Cardiac fibroblast (primary cell): Measurements from ENCODE around the gene PES1.
"Not testable (repeated sequence)": the region's sequence is repeated elsewhere in the genome, so short reads cannot be mapped to it uniquely, and the experiment has no call there.

Experiments
- DNase-seq, 2 donors: peaks; one replicate each; pipeline versions ENCODE4 v3.0.0 to v3.0.0-alpha.2; 2010; ENCODE audit warnings: low read depth in 2 of 2
- H3K4me3 ChIP-seq, 2 donors: replicated peaks in 1 of 2; 1 replicate in 1 of 2; 2 replicates in 1 of 2; pipeline ENCODE4 v1.5.1; 2011; ENCODE audit warnings: low read depth in 2 of 2, low read length in 2 of 2, mild to moderate bottlenecking in 2 of 2, moderate library complexity in 1 of 2
- CTCF ChIP-seq: IDR thresholded peaks from one replicate; pipeline ENCODE4 v1.5.1; 2011; ENCODE audit warnings: low read depth, mild to moderate bottlenecking, low read length, inconsistent platforms

The PES1 gene

DNA sequence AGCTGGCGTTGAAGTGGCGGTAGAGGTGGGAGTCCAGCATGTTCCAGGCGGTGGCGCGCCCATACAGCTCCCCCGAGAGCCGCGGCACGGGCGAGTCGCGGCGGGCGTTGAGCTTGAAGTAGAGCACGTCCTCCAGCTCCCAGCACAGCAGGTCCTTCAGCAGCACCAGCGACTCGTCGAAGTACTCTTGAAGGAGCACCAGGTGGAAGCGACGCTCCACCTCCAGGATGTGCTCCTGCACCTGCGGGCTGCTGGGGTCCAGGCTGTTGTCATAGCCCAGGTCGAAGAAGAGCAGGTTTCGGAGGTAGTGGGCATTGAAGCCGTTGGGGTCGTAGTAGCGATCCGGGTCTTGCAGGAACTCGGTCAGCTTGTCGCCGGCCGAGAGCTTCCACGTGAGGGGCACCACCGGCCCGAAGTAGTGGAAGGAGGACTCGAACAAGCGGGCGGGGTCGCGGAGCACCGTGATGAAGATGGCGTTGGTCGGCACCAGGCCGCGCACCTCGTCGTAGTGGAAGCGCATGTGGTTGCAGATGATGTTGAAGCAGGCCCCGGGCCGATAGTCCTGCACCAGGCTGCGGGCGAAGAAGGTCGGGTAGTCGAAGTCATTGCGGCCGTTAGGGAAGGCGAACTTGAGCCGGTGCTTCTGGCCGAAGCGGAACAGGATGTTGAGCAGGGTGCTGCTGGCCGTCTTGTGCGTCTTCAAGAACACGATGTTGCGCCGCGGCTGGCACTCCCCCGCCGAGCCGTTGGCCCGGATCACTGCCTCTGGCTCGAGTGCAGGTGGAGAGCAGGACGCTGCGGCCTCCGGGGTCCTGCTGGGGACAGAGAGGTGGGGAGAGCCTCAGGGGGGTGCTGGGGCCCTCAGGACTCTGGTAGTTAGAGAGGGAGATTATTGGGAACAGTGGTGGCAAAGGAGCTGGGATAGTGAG lies 36.2 kb downstream of the PES1 start:
- no peak for TF ChIP-seq CTCF
- H3K4me3 ChIP-seq = no peak overlapping the region
- no peak for DNase-seq

DNA sequence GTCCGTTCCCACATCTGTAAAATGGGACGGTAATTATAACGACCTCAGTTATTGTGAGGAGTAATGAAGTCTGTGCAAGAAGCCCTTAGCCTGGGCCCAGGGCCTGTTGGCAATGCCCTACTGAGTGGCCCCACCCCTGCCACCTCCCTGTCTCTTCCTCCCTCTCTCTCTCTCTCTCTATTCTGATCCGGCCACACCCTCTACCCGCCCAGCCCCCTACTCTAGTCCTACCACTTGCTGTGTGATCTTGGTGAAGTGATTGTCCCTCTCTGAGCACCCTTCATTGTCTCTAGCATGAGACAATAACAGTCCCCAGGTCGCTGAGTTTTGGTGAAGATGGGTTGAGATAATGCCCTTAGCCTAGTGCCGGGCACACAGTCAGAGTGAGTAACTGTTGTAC lies 37.7 kb downstream of the PES1 start:
- H3K4me3 ChIP-seq = no peak overlapping the region
- no peak for TF ChIP-seq CTCF
- no peak for DNase-seq

- DNase-seq = no peak
- TF ChIP-seq CTCF = no peak
These were observed 39.0 kb downstream of the PES1 start for GRCh38 chr22:30552719-30553118.

DNA sequence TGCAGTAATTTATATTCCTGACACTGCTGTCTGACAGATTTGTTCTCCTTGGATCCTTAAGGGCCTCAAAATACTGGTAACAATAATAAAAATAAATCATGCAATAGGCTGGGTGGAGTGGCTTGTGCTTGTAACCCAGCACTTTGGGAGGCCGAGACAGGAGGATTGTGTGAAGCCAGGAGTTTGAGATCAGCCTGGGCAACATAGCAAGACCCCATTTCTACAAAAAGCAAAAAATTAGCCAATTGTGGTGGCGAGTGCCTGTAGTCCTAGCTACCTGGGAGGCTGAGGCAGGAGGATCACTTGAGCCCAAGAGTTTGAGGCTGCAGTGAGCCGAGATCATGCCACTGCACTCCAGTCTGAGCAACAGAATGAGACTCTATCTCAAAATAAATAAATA lies 39.9 kb downstream of the PES1 start:
- not testable (repeated sequence) for DNase-seq, H3K4me3 ChIP-seq

More at GRCh38 chr22:30552719-30553118, 39.0 kb downstream of the PES1 start:
- H3K4me3 ChIP-seq = no peak overlapping the region

DNA sequence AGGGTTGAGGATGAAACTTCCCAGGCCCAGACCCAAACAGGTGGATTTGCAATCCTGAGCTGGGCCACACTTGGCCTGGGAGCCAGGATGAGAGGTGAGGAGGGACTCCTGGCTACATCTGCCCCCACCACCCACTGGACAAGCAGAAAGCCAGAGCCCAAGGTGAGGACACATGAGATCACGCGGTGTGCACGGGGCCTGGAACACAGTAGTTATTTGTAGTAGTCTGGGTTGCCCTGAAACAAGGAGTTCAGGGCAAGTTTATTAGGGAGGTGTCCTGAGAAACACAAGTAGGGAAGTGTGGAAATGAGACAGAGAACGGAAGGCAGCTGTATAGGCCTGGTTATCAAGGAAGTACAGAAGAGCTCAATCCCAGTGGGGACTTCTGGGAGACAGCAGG lies 44.5 kb downstream of the PES1 start:
- no peak overlapping the region for H3K4me3 ChIP-seq
- no peak for TF ChIP-seq CTCF
- no peak for DNase-seq

GRCh38 chr22:30546616-30547015 lies 45.1 kb downstream of the PES1 start, which contains the start of gene SEC14L6:
SEC14L6 (minus strand) TSS chr22:30546741; CDS start chr22:30546682, 59 bp downstream.
- DNase-seq = no peak
- H3K4me3 ChIP-seq = no peak within 1 kb of the TSS
- TF ChIP-seq CTCF = no peak

DNA sequence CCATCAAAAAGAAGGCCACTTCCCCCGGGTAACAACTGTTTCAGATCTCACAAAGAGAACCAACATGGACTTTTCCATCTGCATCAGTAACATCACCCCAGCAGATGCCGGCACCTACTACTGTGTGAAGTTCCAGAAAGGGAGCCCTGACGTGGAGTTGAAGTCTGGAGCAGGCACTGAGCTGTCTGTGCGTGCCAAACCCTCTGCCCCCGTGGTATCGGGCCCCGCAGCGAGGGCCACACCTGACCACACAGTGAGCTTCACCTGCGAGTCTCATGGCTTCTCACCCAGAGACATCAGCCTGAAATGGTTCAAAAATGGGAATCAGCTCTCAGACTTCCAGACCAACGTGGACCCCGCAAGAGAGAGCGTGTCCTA lies 48.9 kb downstream of the PES1 start:
- no peak for DNase-seq
- H3K4me3 ChIP-seq = no peak overlapping the region
- no peak for TF ChIP-seq CTCF
